Measurements from ENCODE around the gene UGT1A7.

- TF ChIP-seq, protein P1, sequence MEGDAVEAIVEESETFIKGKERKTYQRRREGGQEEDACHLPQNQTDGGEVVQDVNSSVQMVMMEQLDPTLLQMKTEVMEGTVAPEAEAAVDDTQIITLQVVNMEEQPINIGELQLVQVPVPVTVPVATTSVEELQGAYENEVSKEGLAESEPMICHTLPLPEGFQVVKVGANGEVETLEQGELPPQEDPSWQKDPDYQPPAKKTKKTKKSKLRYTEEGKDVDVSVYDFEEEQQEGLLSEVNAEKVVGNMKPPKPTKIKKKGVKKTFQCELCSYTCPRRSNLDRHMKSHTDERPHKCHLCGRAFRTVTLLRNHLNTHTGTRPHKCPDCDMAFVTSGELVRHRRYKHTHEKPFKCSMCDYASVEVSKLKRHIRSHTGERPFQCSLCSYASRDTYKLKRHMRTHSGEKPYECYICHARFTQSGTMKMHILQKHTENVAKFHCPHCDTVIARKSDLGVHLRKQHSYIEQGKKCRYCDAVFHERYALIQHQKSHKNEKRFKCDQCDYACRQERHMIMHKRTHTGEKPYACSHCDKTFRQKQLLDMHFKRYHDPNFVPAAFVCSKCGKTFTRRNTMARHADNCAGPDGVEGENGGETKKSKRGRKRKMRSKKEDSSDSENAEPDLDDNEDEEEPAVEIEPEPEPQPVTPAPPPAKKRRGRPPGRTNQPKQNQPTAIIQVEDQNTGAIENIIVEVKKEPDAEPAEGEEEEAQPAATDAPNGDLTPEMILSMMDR (IDR thresholded peaks at IDR 0.05): no peak
- no peak for TF ChIP-seq ZFX (IDR thresholded peaks at IDR 0.05; ENCODE audit: borderline replicate concordance)
These were observed 17.8 kb upstream of the UGT1A7 start for GRCh38 chr2:233663911-233664310.

All from 22Rv1 (cell line).